Upper lobe of left lung (tissue), 4 donors: Measurements from ENCODE around the gene SLC6A17.

Experiments
- CTCF ChIP-seq, 6 experiments: fragments of 450-650 bp in 4 of 6; fragments of 200-600 bp in 2 of 6; sonication (generic) in 2 of 6; IDR thresholded peaks; one replicate each; pipeline ENCODE4 v1.5.1; 2016 to 2019; ENCODE audit warnings: antibody characterized with exemption in 6 of 6
- EP300 ChIP-seq, 4 donors: sonication (generic); formaldehyde crosslinking; IDR thresholded peaks; one replicate each; pipeline ENCODE4 v1.5.1; 2017; ENCODE audit warnings: antibody characterized with exemption in 4 of 4, control low read depth in 2 of 4
- POLR2A ChIP-seq, 4 donors: fragments of 450-650 bp; IDR thresholded peaks; one replicate each; pipeline ENCODE4 v1.5.1; 2016 to 2017; ENCODE audit warnings: antibody characterized with exemption in 4 of 4, mild to moderate bottlenecking in 2 of 4

- TF ChIP-seq POLR2A (IDR thresholded peaks at IDR 0.05) (no peak), CTCF (IDR thresholded peaks at IDR 0.05) (no peak), EP300 (IDR thresholded peaks at IDR 0.05) (no peak)
Observed at GRCh38 chr1:110234691-110235090, 84.4 kb downstream of the SLC6A17 start.
